Transverse colon (tissue), 3 donors: ENCODE data around the gene MANBA.

Experiments used
- POLR2A ChIP-seq: fragments of 450-650 bp; IDR thresholded peaks from one replicate; pipeline ENCODE4 v1.6.1; 2016; ENCODE audit warnings: antibody characterized with exemption, mild to moderate bottlenecking, moderate library complexity
- TF ChIP-seq, protein P1 (sequence below), 5 experiments: fragments of 200-600 bp in 3 of 5; fragments of 450-650 bp in 2 of 5; sonication (generic) in 3 of 5; IDR thresholded peaks; 1 replicate in 2 of 5; 2 replicates in 3 of 5; pipeline ENCODE4 v1.5.1; 2016 to 2017; ENCODE audit warnings: antibody characterized with exemption in 5 of 5, inconsistent platforms in 3 of 5, mild to moderate bottlenecking in 2 of 5, moderate library complexity in 1 of 5

DNA sequence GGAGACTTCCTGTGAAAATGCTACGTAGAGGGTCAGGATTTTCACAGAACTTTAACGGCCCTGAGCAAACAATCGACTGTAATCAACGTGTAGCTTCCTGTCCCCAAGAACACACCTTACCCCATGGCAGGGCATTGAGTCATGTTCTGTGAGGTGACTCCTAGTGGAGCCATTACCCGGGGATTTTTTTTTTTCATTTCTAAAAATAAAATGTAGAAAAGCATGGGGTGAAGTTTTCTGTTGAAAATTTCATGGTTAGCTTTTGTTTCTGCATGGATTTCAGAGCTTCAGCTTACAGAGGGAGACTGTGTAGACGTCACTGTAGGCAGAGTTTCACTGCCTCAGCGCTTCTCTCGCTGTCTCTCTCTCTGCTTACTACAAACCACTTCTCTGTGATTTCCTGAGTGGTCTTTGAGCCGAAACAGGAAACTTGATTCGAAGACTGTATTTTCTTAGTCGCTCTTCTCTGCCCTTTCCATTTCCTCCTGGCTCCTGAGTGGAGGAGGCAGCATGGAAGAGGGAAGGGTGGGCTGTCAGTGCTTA lies 147.9 kb downstream of the MANBA start:
- TF ChIP-seq, protein P1, sequence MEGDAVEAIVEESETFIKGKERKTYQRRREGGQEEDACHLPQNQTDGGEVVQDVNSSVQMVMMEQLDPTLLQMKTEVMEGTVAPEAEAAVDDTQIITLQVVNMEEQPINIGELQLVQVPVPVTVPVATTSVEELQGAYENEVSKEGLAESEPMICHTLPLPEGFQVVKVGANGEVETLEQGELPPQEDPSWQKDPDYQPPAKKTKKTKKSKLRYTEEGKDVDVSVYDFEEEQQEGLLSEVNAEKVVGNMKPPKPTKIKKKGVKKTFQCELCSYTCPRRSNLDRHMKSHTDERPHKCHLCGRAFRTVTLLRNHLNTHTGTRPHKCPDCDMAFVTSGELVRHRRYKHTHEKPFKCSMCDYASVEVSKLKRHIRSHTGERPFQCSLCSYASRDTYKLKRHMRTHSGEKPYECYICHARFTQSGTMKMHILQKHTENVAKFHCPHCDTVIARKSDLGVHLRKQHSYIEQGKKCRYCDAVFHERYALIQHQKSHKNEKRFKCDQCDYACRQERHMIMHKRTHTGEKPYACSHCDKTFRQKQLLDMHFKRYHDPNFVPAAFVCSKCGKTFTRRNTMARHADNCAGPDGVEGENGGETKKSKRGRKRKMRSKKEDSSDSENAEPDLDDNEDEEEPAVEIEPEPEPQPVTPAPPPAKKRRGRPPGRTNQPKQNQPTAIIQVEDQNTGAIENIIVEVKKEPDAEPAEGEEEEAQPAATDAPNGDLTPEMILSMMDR (IDR thresholded peaks at IDR 0.05): no peak
- TF ChIP-seq POLR2A: no peak
